HG03139 (cell line): ENCODE results near the gene KSR2.

ENCODE experiments used
- ATAC-seq: cut with Tn5 transposase; IDR thresholded peaks from one replicate; pipeline ENCODE4 v1.9.1; 2021; ENCODE audit not compliant: unreplicated experiment

Gene KSR2

GRCh38 chr12:117968151-117968789, 520 bp downstream of the KSR2 start:
- no peak for ATAC-seq

- ATAC-seq: no peak
These were observed 1.3 kb downstream of the KSR2 start for GRCh38 chr12:117967512-117967911.

- no peak for ATAC-seq
These were observed 1.7 kb downstream of the KSR2 start for GRCh38 chr12:117967043-117967442.

- no peak for ATAC-seq
These were observed 2.3 kb downstream of the KSR2 start for GRCh38 chr12:117966511-117966910.

GRCh38 chr12:117963836-117964235, 5.0 kb downstream of the KSR2 start:
- ATAC-seq: no peak

- ATAC-seq: no peak
These were observed 31.9 kb downstream of the KSR2 start for GRCh38 chr12:117936722-117937484.

GRCh38 chr12:117933545-117933944, 35.2 kb downstream of the KSR2 start:
- ATAC-seq: no peak

- ATAC-seq: no peak
These were observed 42.3 kb downstream of the KSR2 start for GRCh38 chr12:117926391-117926899.

- ATAC-seq: no peak
These were observed 46.6 kb downstream of the KSR2 start for GRCh38 chr12:117921929-117922777.

- ATAC-seq: no peak
These were observed 49.3 kb downstream of the KSR2 start for GRCh38 chr12:117919479-117919878.

GRCh38 chr12:117914686-117915085, 54.1 kb downstream of the KSR2 start:
- no peak for ATAC-seq

GRCh38 chr12:117912756-117913155, 56.0 kb downstream of the KSR2 start:
- ATAC-seq: no peak

GRCh38 chr12:117908411-117908810, 60.4 kb downstream of the KSR2 start:
- ATAC-seq: no peak

- no peak for ATAC-seq
These were observed 61.6 kb downstream of the KSR2 start for GRCh38 chr12:117907108-117907689.

- ATAC-seq: no peak
These were observed 64.7 kb downstream of the KSR2 start for GRCh38 chr12:117904051-117904450.

- no peak for ATAC-seq
These were observed 65.5 kb downstream of the KSR2 start for GRCh38 chr12:117903110-117903840.

- ATAC-seq: no peak
These were observed 67.2 kb downstream of the KSR2 start for GRCh38 chr12:117901631-117902030.

- ATAC-seq: no peak
These were observed 68.2 kb downstream of the KSR2 start for GRCh38 chr12:117900561-117900960.

GRCh38 chr12:117897372-117898161, 71.2 kb downstream of the KSR2 start:
- ATAC-seq: no peak

- ATAC-seq: no peak
These were observed 72.8 kb downstream of the KSR2 start for GRCh38 chr12:117896009-117896408.
